Epidermal melanocyte (primary cell): Measurements from ENCODE around the gene CFAP90.

Source experiments
- DNase-seq: peaks from one replicate; pipeline ENCODE4 v3.0.0; 2011; ENCODE audit warnings: low spot score; ENCODE audit not compliant: insufficient read length

Gene CFAP90

DNA sequence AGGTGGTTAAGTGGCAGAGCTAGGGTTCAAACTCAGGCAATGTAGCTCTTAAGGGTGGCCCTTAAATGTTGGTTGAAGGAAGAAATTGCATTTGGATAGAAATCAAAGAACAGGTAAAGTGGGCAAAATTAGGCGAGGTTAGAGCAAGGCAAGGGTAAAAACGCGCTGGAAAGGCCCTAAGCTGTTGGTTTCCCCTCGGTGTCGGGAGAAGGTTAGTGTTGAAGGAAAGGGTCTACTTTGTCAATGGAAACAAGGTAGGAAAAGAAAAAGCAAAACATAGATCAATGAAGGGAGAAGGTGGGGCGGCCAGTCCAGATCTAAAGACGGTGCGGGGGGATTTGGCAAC is 17.5 kb upstream of the CFAP90 start:
- DNase-seq: no peak

DNA sequence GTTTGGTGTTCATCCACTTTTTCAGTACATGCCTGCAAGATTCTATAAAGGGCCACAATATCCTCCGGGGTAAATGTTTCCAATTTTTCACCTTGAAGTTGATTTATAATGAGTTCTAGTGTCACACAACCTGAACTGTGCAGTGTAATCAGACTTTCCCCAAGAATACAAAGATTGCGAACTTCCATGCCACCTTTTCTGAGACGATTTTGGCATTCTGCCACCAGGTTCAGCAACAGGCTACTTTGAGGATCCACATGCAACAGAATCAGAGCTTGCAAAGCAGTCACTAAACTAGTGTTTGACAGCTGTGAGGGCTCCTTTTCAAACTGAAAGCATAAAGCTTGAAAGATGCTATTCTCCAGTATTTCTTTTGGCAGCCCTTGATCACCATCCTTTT is 16.3 kb upstream of the CFAP90 start:
- DNase-seq: no peak

DNA sequence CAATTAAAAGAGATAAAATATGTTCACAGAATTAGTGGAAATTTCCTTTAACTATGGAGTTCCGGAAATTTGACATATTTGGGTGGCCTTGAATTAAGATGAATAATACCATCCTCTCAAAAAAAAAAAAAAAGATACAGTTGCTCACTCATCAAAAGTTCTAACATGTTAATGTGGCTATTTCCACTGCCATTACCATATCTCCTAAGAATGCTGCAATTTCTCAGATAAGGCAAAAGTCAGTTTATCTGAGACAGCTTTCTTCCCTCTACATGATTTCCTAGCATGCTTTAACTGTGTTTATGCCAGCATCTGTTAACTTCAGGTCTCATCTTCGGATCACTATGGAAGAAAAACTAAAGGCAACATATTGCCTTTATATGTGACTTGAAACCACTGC is 15.3 kb upstream of the CFAP90 start:
- no peak for DNase-seq

DNA sequence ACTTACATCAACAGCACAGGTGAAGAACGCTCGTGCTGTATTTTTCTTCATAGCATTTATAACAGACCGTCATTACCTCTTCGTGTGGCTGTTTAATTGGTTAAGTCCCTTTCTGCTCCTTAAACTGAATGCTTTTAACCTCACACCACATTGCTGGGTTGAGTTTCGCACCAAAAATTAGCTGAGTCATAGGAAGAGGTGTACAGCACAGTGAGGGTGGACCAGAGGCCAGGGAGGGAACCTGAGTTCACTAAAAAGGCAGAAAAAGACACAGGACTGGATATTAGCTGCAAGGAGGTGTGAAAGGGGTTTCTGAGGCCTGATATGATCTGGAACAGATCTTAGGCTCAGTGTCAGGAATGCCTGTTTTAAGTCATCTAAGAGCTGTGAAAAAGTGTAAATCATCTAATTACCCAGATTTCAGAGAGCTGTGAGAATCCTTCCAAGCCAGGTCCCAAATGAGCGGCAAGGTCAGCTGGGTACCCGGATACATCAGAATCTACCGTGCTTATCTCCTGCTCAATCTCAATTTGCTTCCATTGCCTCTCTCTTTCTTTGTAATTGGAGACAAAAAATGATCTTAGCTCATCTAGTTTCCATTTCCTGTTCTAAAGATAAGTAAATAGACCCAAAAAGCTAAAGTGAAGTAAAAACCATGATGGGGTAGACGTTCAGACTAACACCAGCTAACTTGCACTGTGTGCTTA is 7.1 kb upstream of the CFAP90 start:
- no peak for DNase-seq

DNA sequence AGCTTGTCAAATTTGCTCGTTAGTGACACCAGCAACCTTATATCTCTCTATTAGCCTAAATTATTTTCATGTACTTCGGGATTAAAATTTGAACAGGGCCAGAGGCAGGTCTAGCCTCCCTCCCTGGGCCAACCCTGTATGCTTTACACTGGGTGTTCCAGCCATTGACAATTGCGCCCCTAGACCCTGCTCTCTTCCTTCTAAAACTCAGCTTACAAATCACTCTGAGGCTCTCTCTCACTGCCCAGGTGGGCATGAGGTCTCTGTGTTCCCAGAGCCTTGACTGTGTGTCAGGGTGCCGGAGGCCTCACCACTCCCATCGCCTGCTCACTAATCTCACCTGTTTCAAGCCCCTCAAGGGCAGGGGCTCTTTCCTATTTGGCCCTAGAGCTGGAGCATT is 6.4 kb upstream of the CFAP90 start:
- DNase-seq: no peak

DNA sequence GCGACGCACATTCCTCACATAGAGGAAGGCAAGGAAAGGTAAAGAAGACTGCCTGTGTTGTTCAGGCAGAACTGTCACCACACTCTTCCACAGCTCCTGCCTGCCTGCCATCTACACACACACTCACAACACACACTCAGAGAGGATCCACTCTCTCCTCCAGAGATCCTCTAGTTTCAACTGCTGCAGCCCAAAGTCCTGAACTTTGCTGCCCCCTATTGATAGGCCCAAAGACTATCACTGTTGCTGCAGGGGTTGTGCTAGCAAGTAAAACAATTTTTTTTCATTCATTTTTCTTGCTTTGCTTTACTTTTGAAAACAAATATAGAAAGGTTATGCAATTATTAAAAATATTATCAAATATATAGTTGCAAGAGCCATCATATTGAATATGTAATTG is 5.9 kb upstream of the CFAP90 start:
- no peak for DNase-seq

DNA sequence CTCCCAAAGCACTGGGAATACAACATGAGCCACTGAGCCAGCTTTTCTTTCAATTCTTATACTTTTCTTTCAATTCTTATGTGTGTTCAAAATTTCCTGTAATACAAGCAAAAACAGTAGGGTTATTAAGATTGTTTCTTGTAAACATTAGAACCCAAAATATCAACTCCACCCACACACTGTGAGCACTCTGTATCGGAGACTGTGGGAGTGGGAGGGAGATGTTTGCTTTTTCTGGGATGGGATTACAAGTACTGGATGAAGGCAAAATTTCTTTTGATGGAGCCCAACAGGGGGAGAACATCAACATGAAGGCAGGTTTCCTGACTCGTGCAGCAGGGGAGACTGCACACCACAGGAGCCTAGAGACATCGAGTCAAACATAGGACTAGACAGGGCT is 4.7 kb upstream of the CFAP90 start:
- DNase-seq: no peak

DNA sequence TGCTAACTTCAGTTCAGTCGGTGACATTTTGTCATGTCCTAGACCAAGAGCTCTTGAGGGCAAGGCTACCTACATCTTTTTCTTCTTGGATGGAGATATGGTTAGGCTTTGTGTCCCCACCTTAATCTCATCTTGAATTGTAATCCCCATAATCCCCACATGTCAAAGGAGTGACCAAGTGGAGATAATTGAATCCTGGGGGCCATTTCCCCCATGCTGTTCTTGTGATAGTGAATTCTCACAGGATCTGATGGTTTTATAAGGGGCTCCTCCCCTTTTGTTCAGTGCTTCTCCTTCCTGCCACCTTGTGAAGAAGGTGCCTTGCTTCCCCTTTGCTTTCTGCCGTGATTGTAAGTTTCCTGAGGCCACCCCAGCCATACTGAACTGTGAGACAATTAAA is 2.1 kb upstream of the CFAP90 start:
- no peak for DNase-seq

DNA sequence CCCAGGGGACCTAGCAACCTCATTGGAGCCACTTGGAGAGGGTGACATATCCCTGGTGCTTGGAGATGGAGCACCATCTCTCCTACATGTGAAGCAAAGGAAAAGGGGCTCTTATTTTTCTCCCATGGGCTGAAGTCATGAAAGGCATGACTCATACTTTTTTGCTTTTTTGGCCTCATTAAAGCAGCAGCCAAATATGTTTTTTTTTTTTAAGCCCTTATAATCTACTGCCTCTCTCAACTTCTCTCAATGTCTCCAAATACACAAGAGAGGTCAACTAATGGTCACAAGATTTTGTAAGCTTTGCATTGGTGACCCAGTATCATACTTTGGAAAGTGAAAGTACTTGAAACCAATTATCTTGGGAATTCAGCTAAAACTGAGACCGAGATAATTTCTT is 1.6 kb upstream of the CFAP90 start:
- DNase-seq: no peak

DNA sequence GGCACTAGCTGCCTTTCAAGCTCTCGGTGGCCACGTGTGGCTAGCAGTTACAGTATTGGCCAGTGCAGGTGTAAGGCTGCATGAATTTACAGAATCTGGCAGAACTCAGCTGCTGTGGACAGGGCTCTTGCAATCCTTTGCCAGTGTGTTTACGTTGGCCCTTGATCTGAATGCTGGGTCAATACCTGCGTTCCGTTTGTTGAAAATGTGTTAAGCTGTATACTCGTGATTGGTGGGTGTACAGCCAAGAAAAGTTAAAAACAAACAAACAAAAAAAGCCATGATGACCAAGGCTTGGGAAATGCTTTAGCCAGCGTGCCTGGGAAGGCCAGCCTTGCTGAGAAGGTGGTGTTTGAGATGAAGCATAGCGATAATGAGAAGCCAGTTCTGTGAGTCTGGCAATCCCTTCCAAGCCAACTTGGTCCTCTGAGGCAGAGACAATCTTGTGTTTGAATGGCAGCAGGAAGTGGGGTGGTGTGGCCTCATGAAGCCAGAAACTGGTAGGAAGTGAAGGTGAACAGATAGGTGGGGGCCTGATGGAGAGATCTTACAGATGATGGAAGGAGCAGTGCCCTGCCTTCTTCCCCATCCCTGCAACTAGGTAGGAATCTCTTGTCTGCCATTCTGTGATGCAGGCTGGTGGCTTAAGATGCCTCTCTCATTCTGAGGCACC is 820 bp upstream of the CFAP90 start:
- DNase-seq: no peak

DNA sequence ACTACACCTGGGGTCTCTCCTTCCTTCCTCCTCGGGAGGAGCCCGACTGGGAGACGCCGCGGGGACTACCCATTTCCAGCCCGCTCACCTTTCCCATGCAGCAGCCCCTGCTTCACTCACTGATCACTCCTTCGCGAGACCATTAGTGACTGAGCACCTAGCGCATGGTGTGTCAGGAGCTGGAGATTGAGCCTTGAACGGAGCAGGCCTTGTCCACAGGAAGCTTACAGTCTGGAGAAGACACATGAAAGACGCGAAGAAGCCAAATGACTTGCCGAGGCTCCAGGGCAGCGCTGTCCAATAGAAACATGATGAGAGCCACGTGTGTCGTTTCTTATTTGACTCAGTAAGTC is 283 bp upstream of the CFAP90 start:
- no peak for DNase-seq

DNA sequence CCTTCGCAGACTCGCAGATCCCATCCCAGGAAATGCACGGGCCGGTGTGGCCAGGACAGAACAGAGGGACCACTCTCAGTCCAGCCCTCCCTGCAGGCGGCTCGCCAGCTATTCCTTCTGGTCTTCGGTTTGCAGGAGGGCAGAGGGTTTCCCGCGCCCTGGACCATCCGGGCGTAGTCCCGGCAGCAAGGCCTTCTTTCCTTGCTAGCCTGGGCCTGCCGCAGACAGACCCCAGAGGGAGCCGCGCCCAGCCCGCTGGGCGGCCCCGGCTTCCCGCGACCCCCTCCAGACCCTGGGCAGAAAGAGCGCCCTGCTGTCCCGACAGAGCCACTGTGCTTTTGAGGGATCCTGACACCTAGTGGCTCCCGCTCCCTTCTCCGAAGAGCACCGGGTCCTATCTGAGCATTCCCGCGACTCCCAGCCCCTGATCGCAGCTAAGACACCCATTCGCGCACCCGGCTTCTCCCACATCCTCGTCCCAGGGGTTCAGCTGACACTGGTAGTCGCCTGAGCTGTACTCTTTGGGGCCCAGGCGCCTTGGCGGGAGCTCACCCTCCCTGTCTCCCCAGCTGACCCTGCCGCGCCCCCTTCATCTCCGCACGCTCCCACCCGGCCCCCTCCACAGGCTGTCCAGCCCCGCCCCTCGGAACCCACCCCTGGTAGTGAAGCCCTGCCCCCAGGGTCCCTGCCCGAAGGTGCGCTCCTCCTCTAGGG is 1.1 kb downstream of the CFAP90 start:
- DNase-seq: no peak

DNA sequence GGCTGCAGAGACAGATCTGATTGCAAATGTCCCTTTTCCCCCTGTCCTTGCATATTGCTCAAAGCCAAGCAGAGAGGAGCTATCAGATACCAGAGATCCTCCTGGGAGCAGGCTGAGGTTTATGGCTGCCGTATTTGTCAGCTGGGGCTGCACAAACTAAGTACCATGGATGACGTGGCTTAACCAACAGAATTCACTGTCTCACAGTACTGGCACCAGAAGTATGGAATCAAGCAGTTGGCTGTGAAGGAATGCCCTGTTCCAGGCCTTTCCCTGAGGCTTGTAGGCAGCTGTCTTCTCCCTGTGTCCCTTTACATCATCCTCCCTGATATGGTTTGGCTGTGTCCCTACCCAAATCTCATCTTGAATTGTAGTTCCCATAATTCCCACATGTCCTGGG is 2.6 kb downstream of the CFAP90 start:
- no peak for DNase-seq

DNA sequence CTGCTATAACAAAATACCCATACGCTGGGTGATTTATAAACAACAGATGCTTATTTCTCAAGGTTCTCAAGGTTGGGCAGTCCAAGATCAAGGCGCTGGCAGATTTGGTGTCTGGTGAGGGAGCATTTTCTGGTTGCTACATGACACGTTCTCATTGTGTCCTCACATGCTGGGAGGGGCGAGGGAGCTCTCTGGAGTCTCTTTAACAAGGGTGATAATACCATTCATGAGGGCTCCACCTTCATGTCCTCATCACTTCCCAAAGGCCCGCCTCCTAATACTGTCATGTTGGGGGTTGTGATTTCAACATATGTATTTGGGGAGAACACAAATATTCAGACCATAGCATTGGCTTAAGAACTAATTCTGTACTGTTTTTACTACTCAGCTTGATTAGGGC is 4.6 kb downstream of the CFAP90 start:
- DNase-seq: no peak

DNA sequence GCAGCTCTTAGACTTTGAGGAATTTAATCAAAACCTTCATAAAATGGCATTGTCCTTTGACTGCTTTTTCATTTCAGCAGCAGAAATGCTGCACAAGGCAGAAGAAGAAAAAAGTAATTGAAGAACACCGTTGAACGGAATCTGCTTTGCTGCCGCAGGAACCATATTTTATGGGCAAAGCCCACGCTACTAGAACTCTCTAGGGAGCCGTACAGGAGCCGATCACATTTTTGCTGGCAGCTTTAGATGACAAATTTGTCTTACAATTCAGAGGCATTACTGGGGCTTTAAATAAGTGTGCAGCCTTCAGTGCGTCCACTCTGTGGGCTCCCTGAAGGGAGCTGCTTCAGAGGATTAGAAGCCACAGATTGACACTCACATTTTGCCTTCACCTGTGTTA is 5.4 kb downstream of the CFAP90 start:
- DNase-seq: no peak

DNA sequence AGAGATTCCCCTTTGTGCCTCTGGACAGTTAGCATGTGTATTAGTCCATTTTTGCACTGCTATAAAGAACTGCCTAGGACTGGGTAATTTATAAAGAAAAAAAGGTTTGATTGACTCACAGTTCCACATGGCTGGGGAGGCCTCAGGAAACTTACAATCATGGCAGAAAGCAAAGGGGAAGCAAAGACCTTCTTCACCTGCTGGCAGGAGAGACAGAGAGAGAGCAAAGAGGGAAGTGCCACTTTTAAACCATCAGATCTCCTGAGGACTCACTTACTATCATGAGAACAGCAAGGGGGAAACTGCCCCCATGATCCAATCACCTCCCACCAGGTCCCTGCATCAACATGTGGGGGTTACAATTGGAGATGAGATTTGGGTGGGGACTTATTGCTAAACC is 6.0 kb downstream of the CFAP90 start:
- no peak for DNase-seq

DNA sequence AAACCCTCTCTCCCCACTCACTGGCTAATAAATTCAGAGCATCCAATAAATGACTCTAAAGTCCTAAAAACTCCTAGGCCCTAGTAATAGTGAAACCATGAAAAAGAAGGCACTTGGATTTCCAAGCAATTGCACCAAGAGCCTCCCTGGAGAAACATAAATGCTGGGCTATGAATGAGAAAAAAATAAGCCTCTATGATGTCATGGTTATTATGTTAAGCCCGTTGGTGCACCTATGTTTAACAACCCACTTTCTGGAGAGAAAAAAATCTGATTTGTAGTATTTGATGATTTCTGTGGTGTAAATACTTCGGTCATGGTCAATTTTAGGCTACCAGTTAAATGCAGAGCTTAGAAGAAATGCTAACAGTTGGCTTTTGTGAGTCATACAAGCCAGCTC is 8.4 kb downstream of the CFAP90 start:
- no peak for DNase-seq

DNA sequence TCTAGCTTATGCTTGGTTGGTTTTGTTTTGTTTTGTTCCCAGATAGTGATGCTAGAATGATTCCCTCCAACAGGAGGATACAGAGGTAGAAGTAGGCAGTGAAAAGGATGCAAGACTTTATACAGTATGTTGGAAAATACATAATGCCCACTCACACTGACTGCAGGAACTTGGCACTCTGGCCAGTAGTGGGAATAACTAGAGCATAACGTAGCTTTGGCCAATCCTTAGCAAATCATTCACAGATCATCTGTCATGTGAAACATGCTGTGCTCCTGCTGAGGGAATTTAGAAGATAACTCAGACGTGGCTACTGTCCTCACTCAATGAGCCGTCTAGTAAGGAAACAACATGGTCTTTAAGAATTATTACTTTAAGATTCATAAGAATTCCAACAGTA is 13.5 kb downstream of the CFAP90 start:
- no peak for DNase-seq

DNA sequence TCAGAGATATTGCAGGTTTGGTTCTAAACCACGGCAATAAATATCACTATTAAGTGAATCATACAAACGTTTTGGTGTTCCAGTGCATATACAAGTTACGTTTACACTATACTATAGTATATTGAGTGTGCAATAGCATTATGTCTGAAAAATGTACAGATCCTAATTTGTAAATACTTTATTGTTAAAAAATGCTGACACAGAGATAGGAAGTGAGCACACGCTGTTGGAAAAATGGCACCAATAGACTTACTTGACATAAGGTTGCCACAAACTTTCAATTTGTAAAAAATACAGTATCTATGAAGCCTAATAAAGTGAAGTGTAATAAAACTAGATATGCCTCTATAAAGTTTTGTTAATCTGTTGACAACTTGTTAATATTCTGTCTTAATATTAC is 16.0 kb downstream of the CFAP90 start:
- DNase-seq: no peak

DNA sequence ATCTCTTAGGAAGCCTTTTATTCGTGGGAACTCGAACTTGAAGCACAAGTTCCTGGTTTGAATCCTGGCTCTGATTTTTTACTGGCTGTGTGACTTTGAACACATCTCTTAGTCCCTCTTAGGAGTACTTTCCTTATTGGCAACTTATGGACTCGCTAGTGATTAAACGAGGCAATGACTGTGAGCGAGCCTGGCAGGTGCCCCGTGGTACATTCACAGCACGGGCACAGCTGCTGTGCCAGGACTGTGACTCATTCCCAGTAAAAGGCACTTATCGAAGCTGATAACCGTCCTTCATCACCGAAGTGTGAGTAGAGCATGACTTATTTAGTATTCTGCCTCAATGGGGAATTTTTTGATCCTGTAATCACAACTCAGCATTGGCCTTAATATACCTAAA is 22.7 kb downstream of the CFAP90 start:
- no peak for DNase-seq

DNA sequence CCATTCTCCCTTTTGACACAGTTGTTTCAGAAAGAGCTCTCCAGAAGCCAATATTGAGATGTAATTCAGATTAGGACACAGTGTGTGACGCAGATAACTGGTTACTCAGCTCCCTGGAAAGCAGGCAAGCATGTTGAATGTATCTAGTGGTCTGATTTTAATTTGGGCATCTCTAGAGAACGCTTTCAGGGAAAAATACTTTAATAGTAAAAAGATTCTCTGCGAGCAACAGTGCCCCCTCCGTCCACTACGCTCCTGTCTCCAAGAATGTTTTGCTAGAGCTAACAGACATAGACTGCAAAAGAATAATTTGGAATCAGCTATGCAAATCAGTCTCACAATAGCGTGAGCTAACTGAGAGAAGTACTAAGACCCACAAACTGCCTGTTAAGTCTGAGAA is 23.3 kb downstream of the CFAP90 start:
- DNase-seq: no peak

DNA sequence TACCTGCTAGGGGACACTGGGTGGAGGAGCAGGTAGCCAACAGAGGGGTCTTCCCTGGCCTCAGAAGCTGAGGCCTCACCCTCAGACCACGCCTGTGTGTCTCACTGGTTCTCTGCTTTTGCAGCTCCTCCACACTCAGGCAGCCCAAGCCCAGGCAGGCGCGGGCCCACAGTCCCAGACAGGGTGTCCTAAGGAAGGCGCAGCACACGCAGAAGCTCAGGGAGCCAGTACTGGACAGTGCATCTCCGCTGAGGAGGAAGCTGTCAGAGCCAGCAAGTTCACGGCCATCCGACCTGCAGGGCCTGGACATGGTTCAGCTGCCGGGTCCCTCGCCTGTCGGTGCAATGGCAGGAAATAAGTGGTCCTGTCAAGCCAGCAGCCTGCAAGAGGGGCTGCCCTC is 25.3 kb downstream of the CFAP90 start:
- no peak for DNase-seq

DNA sequence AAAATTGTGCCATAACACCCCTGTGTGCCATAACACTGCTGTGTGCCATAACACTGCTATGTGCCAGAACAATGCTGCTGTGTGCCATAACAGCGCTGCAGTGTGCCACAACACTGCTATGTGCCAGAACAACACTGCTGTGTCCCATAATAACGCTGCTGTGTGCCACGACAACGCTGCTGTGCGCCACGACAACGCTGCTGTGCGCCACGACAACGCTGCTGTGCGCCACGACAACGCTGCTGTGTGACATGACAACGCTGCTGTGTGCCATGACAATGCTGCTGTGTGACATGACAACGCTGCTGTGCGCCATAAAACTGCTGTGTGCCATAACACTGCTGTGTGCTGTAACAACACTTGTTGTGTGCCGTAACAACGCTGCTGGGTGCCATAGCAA is 25.9 kb downstream of the CFAP90 start:
- no peak for DNase-seq
